Measurements from ENCODE around the gene NR1D1.
A peak's percentile ranks its signal among the peaks of the same experiment; 100 is the strongest.

The NR1D1 gene

DNA sequence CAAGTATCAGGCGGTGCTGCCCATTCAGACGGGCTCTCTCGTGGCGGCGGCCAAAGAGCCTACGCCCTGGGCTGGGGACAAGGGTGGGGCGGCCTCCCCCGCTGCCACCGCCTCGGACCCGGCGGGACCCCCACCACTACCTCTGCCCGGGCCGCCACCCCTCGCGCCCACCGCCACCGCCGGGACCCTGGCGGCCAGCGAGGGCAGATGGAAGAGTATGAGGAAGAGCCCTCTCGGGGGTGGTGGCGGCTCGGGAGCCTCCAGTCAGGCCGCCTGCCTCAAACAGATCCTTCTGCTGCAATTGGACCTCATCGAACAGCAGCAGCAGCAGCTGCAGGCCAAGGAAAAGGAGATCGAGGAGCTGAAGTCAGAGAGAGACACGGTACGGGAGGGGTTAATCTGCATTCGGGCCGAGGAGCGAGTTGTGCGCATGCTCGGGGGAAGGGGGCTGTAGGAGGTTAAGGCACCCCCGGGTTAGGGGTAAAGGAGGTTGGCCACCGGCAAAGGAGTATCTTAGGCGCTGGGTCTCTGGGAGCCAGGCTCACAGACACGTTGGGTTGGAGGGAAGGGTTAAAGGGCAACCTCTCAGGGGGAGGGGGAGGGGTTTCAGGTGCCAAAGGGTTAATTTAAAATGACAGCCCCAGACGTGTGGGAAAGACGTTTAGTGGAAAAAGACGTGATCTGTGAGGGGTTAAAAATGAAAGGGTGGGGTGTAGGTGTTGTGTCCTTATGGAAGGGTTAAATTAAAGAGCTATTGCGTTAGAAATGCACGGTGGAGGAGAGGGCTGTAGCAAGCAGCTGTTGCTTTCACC, 22.8 kb upstream of the NR1D1 start (continued):
- TF ChIP-seq ZXDB (tag by site-specific recombination; IDR thresholded peaks at IDR 0.05) (no peak; the same call in 1 of the 2 replicates), EGR2 (tag by site-specific recombination; IDR thresholded peaks at IDR 0.05; ENCODE audit: low read depth) (peak; percentile 85), ZNF529 (tag by site-specific recombination; IDR thresholded peaks at IDR 0.05; ENCODE audit: insufficient replicate concordance) (no peak), SCRT2 (tag by site-specific recombination; IDR thresholded peaks at IDR 0.05) (peak; percentile 94), ZNF114 (tag by site-specific recombination; IDR thresholded peaks at IDR 0.05) (no peak), ZNF830 (tag by site-specific recombination; IDR thresholded peaks at IDR 0.05; ENCODE audit: low read depth) (no peak), PRDM1 (tag by site-specific recombination; IDR thresholded peaks at IDR 0.05) (peak; percentile 57), PRDM6 (tag by site-specific recombination; IDR thresholded peaks at IDR 0.05) (no peak), ZNF548 (tag by site-specific recombination; IDR thresholded peaks at IDR 0.05) (no peak), ZNF37A (tag by site-specific recombination; IDR thresholded peaks at IDR 0.05) (no peak), KLF7 (tag by site-specific recombination; IDR thresholded peaks at IDR 0.05; ENCODE audit: borderline replicate concordance) (peak; percentile 50; the same call in 1 of the 2 replicates), ZBTB10 (tag by site-specific recombination; IDR thresholded peaks at IDR 0.05) (peak; percentile 78), ZNF664 (tag by site-specific recombination; IDR thresholded peaks at IDR 0.05) (0 out of 2 replicates have a peak, but pooled peaks have one; percentile 40), ZNF530 (tag by site-specific recombination; IDR thresholded peaks at IDR 0.05; ENCODE audit: low read depth) (no peak), HOXD13 (CRISPR knock-in tag; IDR thresholded peaks at IDR 0.05; ENCODE audit: borderline replicate concordance) (no peak), TRIM28 (IDR thresholded peaks at IDR 0.05; ENCODE audit: borderline replicate concordance, low read length) (0 out of 2 replicates have a peak, but pooled peaks have one; percentile 18), ZNF398 (tag by site-specific recombination; IDR thresholded peaks at IDR 0.05) (0 out of 2 replicates have a peak, but pooled peaks have one; percentile 42), PATZ1 (tag by site-specific recombination; IDR thresholded peaks at IDR 0.05) (peak; percentile 96), ZNF501 (tag by site-specific recombination; IDR thresholded peaks at IDR 0.05) (peak; percentile 40; the same call in 1 of the 2 replicates)
- TF ChIP-seq, protein P1, sequence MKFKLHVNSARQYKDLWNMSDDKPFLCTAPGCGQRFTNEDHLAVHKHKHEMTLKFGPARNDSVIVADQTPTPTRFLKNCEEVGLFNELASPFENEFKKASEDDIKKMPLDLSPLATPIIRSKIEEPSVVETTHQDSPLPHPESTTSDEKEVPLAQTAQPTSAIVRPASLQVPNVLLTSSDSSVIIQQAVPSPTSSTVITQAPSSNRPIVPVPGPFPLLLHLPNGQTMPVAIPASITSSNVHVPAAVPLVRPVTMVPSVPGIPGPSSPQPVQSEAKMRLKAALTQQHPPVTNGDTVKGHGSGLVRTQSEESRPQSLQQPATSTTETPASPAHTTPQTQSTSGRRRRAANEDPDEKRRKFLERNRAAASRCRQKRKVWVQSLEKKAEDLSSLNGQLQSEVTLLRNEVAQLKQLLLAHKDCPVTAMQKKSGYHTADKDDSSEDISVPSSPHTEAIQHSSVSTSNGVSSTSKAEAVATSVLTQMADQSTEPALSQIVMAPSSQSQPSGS (tag by site-specific recombination; IDR thresholded peaks at IDR 0.05; ENCODE audit: low read depth): no peak
- TF ChIP-seq, protein P2, sequence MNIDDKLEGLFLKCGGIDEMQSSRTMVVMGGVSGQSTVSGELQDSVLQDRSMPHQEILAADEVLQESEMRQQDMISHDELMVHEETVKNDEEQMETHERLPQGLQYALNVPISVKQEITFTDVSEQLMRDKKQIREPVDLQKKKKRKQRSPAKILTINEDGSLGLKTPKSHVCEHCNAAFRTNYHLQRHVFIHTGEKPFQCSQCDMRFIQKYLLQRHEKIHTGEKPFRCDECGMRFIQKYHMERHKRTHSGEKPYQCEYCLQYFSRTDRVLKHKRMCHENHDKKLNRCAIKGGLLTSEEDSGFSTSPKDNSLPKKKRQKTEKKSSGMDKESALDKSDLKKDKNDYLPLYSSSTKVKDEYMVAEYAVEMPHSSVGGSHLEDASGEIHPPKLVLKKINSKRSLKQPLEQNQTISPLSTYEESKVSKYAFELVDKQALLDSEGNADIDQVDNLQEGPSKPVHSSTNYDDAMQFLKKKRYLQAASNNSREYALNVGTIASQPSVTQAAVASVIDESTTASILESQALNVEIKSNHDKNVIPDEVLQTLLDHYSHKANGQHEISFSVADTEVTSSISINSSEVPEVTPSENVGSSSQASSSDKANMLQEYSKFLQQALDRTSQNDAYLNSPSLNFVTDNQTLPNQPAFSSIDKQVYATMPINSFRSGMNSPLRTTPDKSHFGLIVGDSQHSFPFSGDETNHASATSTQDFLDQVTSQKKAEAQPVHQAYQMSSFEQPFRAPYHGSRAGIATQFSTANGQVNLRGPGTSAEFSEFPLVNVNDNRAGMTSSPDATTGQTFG (tag by site-specific recombination; IDR thresholded peaks at IDR 0.05; ENCODE audit: borderline replicate concordance): no peak
- TF ChIP-seq, protein P3, sequence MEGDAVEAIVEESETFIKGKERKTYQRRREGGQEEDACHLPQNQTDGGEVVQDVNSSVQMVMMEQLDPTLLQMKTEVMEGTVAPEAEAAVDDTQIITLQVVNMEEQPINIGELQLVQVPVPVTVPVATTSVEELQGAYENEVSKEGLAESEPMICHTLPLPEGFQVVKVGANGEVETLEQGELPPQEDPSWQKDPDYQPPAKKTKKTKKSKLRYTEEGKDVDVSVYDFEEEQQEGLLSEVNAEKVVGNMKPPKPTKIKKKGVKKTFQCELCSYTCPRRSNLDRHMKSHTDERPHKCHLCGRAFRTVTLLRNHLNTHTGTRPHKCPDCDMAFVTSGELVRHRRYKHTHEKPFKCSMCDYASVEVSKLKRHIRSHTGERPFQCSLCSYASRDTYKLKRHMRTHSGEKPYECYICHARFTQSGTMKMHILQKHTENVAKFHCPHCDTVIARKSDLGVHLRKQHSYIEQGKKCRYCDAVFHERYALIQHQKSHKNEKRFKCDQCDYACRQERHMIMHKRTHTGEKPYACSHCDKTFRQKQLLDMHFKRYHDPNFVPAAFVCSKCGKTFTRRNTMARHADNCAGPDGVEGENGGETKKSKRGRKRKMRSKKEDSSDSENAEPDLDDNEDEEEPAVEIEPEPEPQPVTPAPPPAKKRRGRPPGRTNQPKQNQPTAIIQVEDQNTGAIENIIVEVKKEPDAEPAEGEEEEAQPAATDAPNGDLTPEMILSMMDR (tag by site-specific recombination; IDR thresholded peaks at IDR 0.05): peak; percentile 25

Data from HEK293 (cell line).